WI38 (cell line): Measurements from ENCODE around the gene TNN.

ENCODE experiments used
- H3K4me3 ChIP-seq: 2 replicates; pipeline ENCODE4 v1.5.1; 2011; ENCODE audit warnings: low read depth, mild to moderate bottlenecking, control low read depth, low read length
- TF ChIP-seq, protein P1 (sequence below): IDR thresholded peaks from 2 replicates; pipeline ENCODE4 v1.5.1; 2012; ENCODE audit warnings: low read depth, mild to moderate bottlenecking, control low read depth, low read length

The TNN gene

DNA sequence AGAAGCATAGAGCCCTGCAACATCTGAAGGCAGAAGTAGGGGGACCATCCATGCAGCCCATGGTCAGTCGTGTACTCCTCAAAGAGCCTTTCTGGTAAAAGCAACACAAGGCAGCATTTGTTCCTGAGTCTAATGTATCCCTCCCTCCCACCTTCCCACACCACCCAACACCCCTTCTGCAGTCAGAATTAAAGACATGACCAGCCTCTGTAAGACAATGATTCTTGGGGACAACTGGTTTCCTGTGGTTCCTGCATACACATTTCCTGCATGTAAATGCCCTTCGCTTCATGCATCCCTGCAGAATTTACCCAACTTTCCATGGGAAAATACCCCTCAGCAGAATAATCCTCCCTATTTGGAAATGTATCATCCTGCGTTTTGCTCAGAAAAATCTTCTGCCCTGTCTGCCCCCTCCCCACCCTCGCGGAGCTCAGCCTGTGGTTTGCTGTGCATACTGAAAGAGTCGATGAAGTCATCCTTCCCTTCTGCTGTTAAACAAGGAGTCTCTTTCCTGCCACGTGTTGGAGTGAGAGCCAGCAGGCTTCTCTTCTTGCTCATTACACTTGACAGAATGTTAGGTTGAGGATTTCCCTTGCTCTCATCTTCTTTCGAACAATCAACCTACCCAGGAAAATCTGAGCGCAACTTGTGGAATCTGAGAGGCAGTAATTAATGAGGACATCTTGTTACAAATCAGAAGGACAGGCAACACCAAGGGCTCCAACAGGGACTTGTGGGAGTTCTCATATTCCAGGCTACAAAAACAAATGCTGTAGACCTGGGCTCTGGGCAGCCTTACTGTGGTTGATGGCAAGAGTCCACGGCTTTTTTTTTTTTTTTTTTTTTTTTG lies 4.7 kb downstream of the TNN start:
- TF ChIP-seq, protein P1, sequence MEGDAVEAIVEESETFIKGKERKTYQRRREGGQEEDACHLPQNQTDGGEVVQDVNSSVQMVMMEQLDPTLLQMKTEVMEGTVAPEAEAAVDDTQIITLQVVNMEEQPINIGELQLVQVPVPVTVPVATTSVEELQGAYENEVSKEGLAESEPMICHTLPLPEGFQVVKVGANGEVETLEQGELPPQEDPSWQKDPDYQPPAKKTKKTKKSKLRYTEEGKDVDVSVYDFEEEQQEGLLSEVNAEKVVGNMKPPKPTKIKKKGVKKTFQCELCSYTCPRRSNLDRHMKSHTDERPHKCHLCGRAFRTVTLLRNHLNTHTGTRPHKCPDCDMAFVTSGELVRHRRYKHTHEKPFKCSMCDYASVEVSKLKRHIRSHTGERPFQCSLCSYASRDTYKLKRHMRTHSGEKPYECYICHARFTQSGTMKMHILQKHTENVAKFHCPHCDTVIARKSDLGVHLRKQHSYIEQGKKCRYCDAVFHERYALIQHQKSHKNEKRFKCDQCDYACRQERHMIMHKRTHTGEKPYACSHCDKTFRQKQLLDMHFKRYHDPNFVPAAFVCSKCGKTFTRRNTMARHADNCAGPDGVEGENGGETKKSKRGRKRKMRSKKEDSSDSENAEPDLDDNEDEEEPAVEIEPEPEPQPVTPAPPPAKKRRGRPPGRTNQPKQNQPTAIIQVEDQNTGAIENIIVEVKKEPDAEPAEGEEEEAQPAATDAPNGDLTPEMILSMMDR: no peak
- H3K4me3 ChIP-seq: no peak overlapping the region

DNA sequence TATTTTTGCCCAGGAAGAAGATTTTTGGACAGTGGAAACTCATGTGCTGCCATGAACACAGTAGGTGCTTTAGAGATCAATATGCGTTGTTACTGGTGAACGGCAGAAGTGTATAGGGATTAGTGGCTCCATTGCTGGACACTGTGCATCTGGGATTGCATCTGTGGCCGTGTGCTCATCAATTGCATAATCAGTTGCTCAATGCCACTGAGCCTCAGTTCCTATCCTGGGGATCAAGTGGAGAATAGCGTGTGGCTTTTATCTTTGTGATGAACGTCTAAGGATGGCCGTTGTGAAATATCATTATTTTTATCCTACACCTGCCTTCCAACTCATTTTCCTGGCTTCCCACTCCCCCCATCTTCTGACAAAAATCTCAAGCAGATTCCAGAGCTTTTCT lies 5.4 kb downstream of the TNN start:
- TF ChIP-seq, protein P1: no peak
- H3K4me3 ChIP-seq: no peak overlapping the region

DNA sequence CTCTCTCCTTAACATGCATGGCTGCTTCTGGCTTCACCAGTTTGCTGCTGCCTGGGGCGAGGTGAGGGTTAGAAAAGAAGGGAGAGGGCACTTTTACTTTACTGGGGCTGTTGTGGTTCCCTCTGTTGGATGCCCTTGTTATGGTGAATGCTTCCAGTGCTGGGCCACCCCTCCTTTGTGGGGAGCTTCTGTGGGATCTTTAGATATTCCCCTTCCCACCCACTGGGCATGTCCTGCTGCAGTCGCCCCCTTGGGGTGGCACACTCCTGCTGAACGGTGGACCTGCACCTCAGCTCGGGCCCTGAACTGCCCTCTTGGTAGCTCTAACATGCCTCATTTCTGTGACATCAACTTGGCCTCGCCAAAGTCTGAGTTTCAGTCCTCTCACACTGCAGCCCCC lies 6.0 kb downstream of the TNN start:
- H3K4me3 ChIP-seq: no peak overlapping the region
- TF ChIP-seq, protein P1: no peak

DNA sequence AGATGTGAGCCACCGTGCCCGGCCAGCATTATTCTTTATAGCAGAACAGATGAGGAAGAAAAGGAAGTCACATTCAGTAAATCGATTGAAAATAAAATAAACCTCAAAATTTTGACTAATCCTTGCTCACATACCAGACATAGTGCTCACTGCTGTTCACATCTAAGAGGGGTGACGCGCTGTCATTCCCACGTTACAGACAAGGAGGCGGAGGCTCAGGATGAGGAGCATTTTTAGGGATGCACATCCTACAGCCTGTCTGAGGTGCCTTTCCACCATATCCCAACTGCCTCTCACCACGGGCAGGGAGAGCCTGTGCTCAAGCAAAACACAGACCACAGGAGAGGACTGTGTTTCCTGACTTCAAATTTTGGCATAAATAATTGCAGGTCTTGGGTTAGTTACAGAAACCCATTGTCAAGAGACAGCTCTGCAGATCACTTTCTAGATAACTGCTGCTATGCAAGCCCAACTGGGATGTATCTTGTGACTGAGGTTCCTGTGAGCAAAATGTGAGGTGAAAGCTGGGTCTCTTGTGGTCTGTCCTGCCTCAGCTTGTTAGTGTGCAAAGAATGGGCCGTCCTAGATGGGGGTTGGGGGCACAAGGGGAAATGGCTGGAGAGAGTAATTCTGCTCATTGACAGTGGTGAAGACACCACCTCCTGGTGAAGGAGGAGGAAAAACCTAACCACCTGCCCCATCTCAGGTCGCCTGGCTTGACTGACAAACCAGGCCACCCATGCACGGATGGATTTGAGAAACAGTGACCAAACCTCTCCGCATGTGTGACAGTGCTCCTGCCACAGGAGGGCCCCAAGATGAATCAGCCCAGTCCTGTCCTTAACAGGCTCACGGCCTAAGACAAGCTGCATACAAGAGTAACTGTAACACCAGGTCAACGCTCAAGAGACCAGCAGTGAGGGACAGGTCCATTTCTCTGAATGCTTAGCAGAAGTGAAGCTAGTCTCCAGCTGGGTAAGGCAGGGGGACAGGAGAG lies 8.2 kb downstream of the TNN start:
- TF ChIP-seq, protein P1: no peak
- no peak overlapping the region for H3K4me3 ChIP-seq

DNA sequence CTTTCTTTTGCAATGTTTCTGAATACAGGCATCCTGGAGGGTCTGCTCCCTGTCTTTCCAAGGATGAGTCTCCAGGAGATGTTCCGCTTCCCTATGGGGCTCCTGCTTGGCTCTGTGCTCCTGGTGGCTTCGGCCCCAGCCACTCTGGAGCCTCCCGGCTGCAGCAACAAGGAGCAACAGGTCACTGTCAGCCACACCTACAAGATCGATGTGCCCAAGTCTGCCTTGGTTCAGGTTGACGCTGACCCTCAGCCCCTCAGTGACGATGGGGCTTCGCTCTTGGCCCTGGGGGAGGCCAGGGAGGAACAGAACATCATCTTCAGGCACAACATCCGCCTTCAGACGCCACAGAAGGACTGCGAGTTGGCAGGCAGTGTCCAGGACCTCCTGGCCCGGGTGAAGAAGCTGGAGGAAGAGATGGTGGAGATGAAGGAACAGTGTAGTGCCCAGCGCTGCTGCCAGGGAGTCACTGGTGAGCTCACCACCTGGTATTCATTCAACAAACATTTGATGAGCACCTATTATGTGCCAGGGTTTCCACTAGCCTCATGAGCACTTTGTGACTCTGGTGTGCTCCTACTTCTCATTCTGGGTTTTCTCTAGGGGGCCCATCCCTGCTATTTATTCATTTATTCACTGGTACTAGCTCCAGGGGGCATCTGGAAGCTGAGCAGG lies 9.9 kb downstream of the TNN start:
- no peak overlapping the region for H3K4me3 ChIP-seq
- TF ChIP-seq, protein P1: no peak

DNA sequence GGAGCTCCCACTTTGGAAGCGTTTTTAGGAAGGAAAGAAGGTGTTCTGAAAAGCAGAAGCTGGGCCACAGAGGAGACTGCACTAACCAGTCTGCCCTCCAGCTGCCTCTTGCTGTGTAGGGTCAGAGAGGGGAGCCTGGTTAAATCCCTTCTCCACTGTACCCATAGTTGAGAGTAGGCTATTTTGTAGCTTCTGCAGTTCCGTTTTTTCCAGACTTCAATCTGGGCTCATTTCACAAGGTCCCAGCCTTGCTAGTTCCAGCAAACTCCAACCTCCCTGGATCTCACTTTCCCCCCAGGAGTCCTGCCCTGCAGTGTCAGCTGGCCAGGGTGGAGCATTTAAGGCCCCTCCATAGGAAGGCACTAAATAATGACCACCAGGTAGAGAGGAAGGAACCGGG lies 11.0 kb downstream of the TNN start:
- TF ChIP-seq, protein P1: no peak
- H3K4me3 ChIP-seq: no peak overlapping the region
